Superior temporal gyrus (tissue), 1 donor: ENCODE results near the gene FXN.
"Not testable (repeated sequence)": the region's sequence is repeated elsewhere in the genome, so short reads cannot be mapped to it uniquely, and the experiment has no call there.

ENCODE experiments used
- DNase-seq: peaks from one replicate; pipeline ENCODE4 v3.0.0-alpha.2; 2016; ENCODE audit errors: extremely low spot score

The FXN gene

GRCh38 chr9:69027355-69028097, 8.0 kb upstream of the FXN start:
- peak; percentile 87 for DNase-seq

- DNase-seq: no peak
Observed at GRCh38 chr9:69028754-69029153, 6.8 kb upstream of the FXN start.

- no peak for DNase-seq
Observed at GRCh38 chr9:69029535-69029934, 6.0 kb upstream of the FXN start.

GRCh38 chr9:69030851-69031645, 4.5 kb upstream of the FXN start:
- DNase-seq: no peak

- no peak for DNase-seq
Observed at GRCh38 chr9:69034071-69034470, 1.5 kb upstream of the FXN start.

GRCh38 chr9:69036309-69036708, 757 bp downstream of the FXN start:
- no peak for DNase-seq

- DNase-seq: no peak
Observed at GRCh38 chr9:69036799-69037198, 1.2 kb downstream of the FXN start.

GRCh38 chr9:69040646-69041045, 5.1 kb downstream of the FXN start:
- DNase-seq: no peak

GRCh38 chr9:69044240-69045219, 9.0 kb downstream of the FXN start:
- DNase-seq: no peak

GRCh38 chr9:69045821-69046220, 10.3 kb downstream of the FXN start:
- no peak for DNase-seq

GRCh38 chr9:69046723-69047122, 11.2 kb downstream of the FXN start:
- no peak for DNase-seq

GRCh38 chr9:69047371-69047770, 11.8 kb downstream of the FXN start:
- no peak for DNase-seq

- no peak for DNase-seq
Observed at GRCh38 chr9:69049094-69049493, 13.5 kb downstream of the FXN start.

- DNase-seq: not testable (repeated sequence)
Observed at GRCh38 chr9:69050936-69051335, 15.4 kb downstream of the FXN start.

- no peak for DNase-seq
Observed at GRCh38 chr9:69054989-69055388, 19.4 kb downstream of the FXN start.

GRCh38 chr9:69056191-69056815, 20.8 kb downstream of the FXN start:
- no peak for DNase-seq

GRCh38 chr9:69058101-69058500, 22.5 kb downstream of the FXN start:
- no peak for DNase-seq

- DNase-seq: no peak
Observed at GRCh38 chr9:69060766-69061165, 25.2 kb downstream of the FXN start.

- no peak for DNase-seq
Observed at GRCh38 chr9:69062195-69062594, 26.6 kb downstream of the FXN start.

GRCh38 chr9:69063839-69064238, 28.3 kb downstream of the FXN start:
- DNase-seq: no peak

GRCh38 chr9:69065660-69066059, 30.1 kb downstream of the FXN start:
- no peak for DNase-seq

- DNase-seq: no peak
Observed at GRCh38 chr9:69066955-69067354, 31.4 kb downstream of the FXN start.
